Measurements from ENCODE around the gene ZBTB16.
A peak's percentile ranks its signal among the peaks of the same experiment; 100 is the strongest.

Gene ZBTB16

DNA sequence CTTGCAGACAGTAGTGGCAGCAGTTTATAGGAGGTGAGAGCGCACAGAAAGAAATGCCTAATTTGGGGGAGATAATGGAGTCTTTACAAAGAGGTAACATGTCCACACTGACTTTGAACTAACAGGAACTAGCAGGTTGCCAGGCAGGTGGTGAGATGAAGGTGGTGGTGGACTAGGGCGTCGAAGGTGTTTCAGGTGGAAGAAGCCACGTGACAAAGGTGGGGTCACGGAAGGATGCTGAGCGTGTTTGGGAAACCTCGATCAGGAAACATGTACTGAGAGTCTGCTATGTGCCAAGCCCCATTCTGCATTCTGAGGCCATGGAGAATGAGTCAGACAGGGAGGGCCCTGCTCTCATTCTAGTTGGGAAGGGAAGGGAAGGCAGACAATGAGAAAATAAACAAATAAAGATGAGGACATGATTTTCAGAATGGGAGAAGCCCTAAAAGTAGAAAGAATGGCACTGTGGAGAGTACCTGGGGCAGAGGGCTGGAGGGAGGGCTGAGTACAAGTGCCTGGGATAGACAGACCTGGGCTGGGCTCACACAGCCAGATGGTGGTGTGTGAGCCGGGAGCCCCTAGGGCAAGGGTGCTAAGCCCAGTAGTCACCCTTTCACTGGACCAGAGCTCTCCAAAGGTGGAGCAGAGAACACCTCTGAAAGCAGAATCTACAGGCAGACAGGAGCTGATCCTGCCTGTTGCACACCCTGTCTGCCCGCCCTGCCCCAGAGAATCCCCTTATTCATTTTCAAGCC, 220.5 kb downstream of the ZBTB16 start:
- ChIA-PET CTCF (interaction anchor here (1.2 kb wide), 1 partner anchor 8 kb away, joined by 3 read pairs; no protein-coding TSS in a partner anchor), POLR2A (no interaction called here)
- TF ChIP-seq ARNT (IDR thresholded peaks at IDR 0.05): no peak
- TF ChIP-seq LEF1 (IDR thresholded peaks at IDR 0.05; ENCODE audit: borderline replicate concordance): no peak
- no peak for TF ChIP-seq HDGF (IDR thresholded peaks at IDR 0.05; ENCODE audit: borderline replicate concordance)
- no peak for TF ChIP-seq SP1 (IDR thresholded peaks at IDR 0.05)
- no peak for TF ChIP-seq NFRKB (IDR thresholded peaks at IDR 0.05)
- TF ChIP-seq ZNF384 (IDR thresholded peaks at IDR 0.05): no peak
- TF ChIP-seq FOXA1 (IDR thresholded peaks at IDR 0.05): no peak
- no peak for TF ChIP-seq ELF4 (IDR thresholded peaks at IDR 0.05)
- no peak for TF ChIP-seq FOXK2 (IDR thresholded peaks at IDR 0.05)
- no peak for TF ChIP-seq CTBP1 (IDR thresholded peaks at IDR 0.05; ENCODE audit: borderline replicate concordance)
- no peak for TF ChIP-seq BHLHE40 (IDR thresholded peaks at IDR 0.05; ENCODE audit: borderline replicate concordance)
- TF ChIP-seq FOXM1 (IDR thresholded peaks at IDR 0.05; ENCODE audit: borderline replicate concordance): no peak
- TF ChIP-seq, protein P1, sequence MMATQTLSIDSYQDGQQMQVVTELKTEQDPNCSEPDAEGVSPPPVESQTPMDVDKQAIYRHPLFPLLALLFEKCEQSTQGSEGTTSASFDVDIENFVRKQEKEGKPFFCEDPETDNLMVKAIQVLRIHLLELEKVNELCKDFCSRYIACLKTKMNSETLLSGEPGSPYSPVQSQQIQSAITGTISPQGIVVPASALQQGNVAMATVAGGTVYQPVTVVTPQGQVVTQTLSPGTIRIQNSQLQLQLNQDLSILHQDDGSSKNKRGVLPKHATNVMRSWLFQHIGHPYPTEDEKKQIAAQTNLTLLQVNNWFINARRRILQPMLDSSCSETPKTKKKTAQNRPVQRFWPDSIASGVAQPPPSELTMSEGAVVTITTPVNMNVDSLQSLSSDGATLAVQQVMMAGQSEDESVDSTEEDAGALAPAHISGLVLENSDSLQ (IDR thresholded peaks at IDR 0.05): no peak
- no peak for TF ChIP-seq SUZ12 (IDR thresholded peaks at IDR 0.05)
- no peak for TF ChIP-seq TARDBP (IDR thresholded peaks at IDR 0.05)
- no peak for TF ChIP-seq L3MBTL2 (conservative IDR thresholded peaks at IDR 0.05)
- DNase-seq (ENCODE audit: extremely low spot score): no peak

DNA sequence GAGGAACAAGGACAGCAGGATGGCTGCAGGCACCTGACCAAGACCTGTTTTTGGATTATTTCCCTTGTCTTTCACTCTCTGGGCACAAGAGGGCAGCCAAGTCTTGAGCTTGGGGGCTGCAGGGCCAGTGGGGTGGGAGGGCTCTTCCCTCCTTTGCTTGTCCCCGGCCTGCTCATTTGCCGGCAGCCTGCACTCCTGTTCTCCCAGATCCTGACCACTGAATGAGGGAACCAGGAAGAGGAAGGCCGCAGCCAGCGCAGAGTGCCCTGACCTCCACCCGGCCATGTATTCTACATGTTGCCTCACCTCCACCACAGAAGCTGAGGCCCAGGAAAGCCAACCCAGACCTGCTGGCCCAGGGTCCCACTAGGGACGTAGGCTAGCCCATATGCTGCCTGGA, 221.2 kb downstream of the ZBTB16 start:
- CTCF ChIA-PET: interaction anchor here (0.5 to 1.2 kb wide), 9 partner anchors 9 to 634 kb away, joined by 3 to 8 read pairs (median 3); partner anchors contain the start of gene NNMT
- TF ChIP-seq FOXM1 (IDR thresholded peaks at IDR 0.05; ENCODE audit: borderline replicate concordance): no peak
- TF ChIP-seq ELF4 (IDR thresholded peaks at IDR 0.05): no peak
- TF ChIP-seq ARNT (IDR thresholded peaks at IDR 0.05): no peak
- TF ChIP-seq NFRKB (IDR thresholded peaks at IDR 0.05): no peak
- no peak for TF ChIP-seq FOXA1 (IDR thresholded peaks at IDR 0.05)
- no peak for TF ChIP-seq TARDBP (IDR thresholded peaks at IDR 0.05)
- TF ChIP-seq CTBP1 (IDR thresholded peaks at IDR 0.05; ENCODE audit: borderline replicate concordance): no peak
- TF ChIP-seq LEF1 (IDR thresholded peaks at IDR 0.05; ENCODE audit: borderline replicate concordance): no peak
- TF ChIP-seq SP1 (IDR thresholded peaks at IDR 0.05): no peak
- TF ChIP-seq, protein P1 (IDR thresholded peaks at IDR 0.05): no peak
- no peak for TF ChIP-seq SUZ12 (IDR thresholded peaks at IDR 0.05)
- TF ChIP-seq L3MBTL2 (conservative IDR thresholded peaks at IDR 0.05): no peak
- no peak for TF ChIP-seq ZNF384 (IDR thresholded peaks at IDR 0.05)
- TF ChIP-seq HDGF (IDR thresholded peaks at IDR 0.05; ENCODE audit: borderline replicate concordance): no peak
- no peak for TF ChIP-seq BHLHE40 (IDR thresholded peaks at IDR 0.05; ENCODE audit: borderline replicate concordance)
- TF ChIP-seq FOXK2 (IDR thresholded peaks at IDR 0.05): no peak
- DNase-seq (ENCODE audit: extremely low spot score): peak; percentile 80
- POLR2A ChIA-PET: no interaction called here

DNA sequence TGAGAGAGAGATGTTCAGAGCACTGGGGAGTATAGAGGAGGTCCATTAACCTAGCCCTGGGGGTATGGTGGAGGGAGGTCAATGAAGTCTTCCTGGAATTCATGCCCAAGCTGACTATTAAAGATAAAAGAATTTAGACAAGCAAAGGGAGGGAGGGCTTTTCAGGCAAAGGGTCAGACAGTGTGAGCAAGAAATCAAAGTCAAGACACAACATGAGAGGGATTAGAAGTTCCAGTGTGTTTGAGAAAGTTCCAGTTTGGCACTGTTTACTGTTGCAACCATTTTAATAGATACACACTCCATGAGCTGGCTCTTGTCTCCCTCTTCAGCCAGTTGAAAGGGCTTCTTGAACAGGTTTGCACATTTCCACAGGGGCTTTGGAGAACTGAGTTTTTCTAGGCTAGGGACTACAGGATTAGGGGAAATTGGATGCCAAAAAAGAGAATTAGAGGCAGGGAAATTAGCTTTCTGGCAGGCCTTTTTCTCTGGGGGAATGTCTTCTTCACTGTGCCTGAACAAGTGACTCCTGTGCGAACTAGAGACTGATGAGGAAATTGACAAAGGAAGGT, 222.0 kb downstream of the ZBTB16 start:
- ChIA-PET POLR2A (no interaction called here), CTCF (interaction anchor here (0.7 to 1.2 kb wide), 7 partner anchors 10 to 502 kb away, joined by 3 to 8 read pairs (median 3); partner anchors contain the start of gene NNMT)
- DNase-seq (ENCODE audit: extremely low spot score): no peak
- TF ChIP-seq SP1 (IDR thresholded peaks at IDR 0.05) (no peak), HDGF (IDR thresholded peaks at IDR 0.05; ENCODE audit: borderline replicate concordance) (no peak), CTBP1 (IDR thresholded peaks at IDR 0.05; ENCODE audit: borderline replicate concordance) (no peak), FOXA1 (IDR thresholded peaks at IDR 0.05) (no peak), ZNF384 (IDR thresholded peaks at IDR 0.05) (no peak), BHLHE40 (IDR thresholded peaks at IDR 0.05; ENCODE audit: borderline replicate concordance) (no peak), TARDBP (IDR thresholded peaks at IDR 0.05) (no peak), FOXK2 (IDR thresholded peaks at IDR 0.05) (no peak), NFRKB (IDR thresholded peaks at IDR 0.05) (no peak)
- TF ChIP-seq, protein P1 (IDR thresholded peaks at IDR 0.05): no peak

DNA sequence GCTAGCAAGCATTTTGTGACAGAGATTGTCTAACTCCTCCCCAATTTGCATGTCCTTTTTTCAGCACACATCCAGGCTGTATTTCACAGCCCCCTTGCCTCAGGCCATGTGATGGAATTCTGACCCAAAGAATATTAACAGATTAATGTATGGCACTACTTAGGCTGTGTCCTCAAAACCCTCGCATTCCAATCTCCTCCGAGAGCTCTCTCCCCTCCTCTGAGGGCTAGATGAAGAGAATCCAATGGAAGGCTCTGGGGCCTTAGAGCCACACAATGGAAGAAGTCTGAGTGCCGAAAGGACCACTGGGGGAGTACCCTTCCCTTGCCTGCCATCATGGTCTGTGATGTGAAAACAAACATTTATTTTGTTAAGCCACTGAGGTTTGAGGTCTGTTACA, 223.0 kb downstream of the ZBTB16 start:
- TF ChIP-seq SP1 (IDR thresholded peaks at IDR 0.05): no peak
- TF ChIP-seq, protein P1 (IDR thresholded peaks at IDR 0.05): no peak
- DNase-seq (ENCODE audit: extremely low spot score): no peak
- ChIA-PET CTCF (interaction anchor here (0.6 kb wide), 1 partner anchor 36 kb away, joined by 3 read pairs; no protein-coding TSS in a partner anchor), POLR2A (no interaction called here)

DNA sequence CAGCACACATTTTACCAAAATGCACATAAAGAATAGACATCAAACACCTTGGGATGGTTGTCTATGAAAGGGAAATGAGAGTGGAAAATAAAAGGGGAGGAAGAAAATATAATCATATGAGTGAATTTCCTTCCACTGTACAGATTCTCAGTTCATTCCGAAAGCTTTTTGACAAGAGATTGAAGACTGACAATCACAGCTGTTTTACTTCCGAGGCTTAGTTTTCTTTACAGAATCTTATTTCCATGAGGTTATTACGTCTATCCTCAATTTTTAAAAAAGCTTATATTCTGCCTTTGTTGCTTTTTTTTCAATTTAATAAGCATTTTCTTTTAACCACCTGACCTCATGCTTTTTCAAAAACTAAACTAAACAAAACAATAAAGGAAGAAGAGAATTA, 223.9 kb downstream of the ZBTB16 start:
- DNase-seq (ENCODE audit: extremely low spot score): no peak
- ChIA-PET POLR2A (no interaction called here), CTCF (no interaction called here)
- TF ChIP-seq, protein P1 (IDR thresholded peaks at IDR 0.05): no peak
- TF ChIP-seq ZNF384 (IDR thresholded peaks at IDR 0.05): no peak
- no peak for TF ChIP-seq FOXK2 (IDR thresholded peaks at IDR 0.05)
- no peak for TF ChIP-seq ARNT (IDR thresholded peaks at IDR 0.05)
- TF ChIP-seq FOXA1 (IDR thresholded peaks at IDR 0.05): no peak
- TF ChIP-seq FOXM1 (IDR thresholded peaks at IDR 0.05; ENCODE audit: borderline replicate concordance): no peak
- TF ChIP-seq ELF4 (IDR thresholded peaks at IDR 0.05): no peak
- TF ChIP-seq SP1 (IDR thresholded peaks at IDR 0.05): no peak
- no peak for TF ChIP-seq CTBP1 (IDR thresholded peaks at IDR 0.05; ENCODE audit: borderline replicate concordance)
- no peak for TF ChIP-seq LEF1 (IDR thresholded peaks at IDR 0.05; ENCODE audit: borderline replicate concordance)
- TF ChIP-seq TARDBP (IDR thresholded peaks at IDR 0.05): no peak
- TF ChIP-seq SUZ12 (IDR thresholded peaks at IDR 0.05): no peak
- TF ChIP-seq L3MBTL2 (conservative IDR thresholded peaks at IDR 0.05): no peak
- TF ChIP-seq BHLHE40 (IDR thresholded peaks at IDR 0.05; ENCODE audit: borderline replicate concordance): no peak
- TF ChIP-seq NFRKB (IDR thresholded peaks at IDR 0.05): no peak
- TF ChIP-seq HDGF (IDR thresholded peaks at IDR 0.05; ENCODE audit: borderline replicate concordance): no peak

Data from HEK293T (cell line).